WTC11 (cell line): ENCODE results near the gene GALNT3. TPM values are rescaled to one million over a fixed set of nuclear protein-coding genes. Genes with fewer than 3 reads are reported as not detected.

Experiments
- ATAC-seq: fragments of 200-7000 bp; cut with Tn5 transposase; 2 replicates; pipeline ENCODE4 v1.10.0; 2021; ENCODE audit warnings: mild to moderate bottlenecking, moderate library complexity
- CTCF ChIA-PET: fragments of 300-600 bp; sonication (Branson Sonifier 250); formaldehyde crosslinking; loops from one replicate; lab custom pipeline; 2021; ENCODE audit warnings: antibody characterized with exemption; lab: Charles Lee
- POLR2A ChIA-PET: fragments of 350-600 bp; sonication (Branson Sonifier 250); formaldehyde crosslinking; loops from one replicate; lab custom pipeline; 2021; ENCODE audit warnings: antibody characterized with exemption; lab: Charles Lee
- DNase-seq: peaks from one replicate; pipeline ENCODE4 v3.0.0; 2021; ENCODE audit warnings: low spot score
- H3K27ac Mint-ChIP-seq: 2 replicates; pipeline ENCODE4 v1.8.0; 2021; ENCODE audit warnings: mixed read lengths
- H3K27me3 Mint-ChIP-seq: 2 replicates; pipeline ENCODE4 v1.8.0; 2021; ENCODE audit warnings: low read depth, mild to moderate bottlenecking, moderate library complexity, mixed read lengths
- H3K36me3 Mint-ChIP-seq: 2 replicates; pipeline ENCODE4 v1.8.0; 2021; ENCODE audit warnings: mixed read lengths
- H3K4me1 Mint-ChIP-seq: 2 replicates; pipeline ENCODE4 v1.8.0; 2022; ENCODE audit warnings: mixed read lengths
- H3K4me3 Mint-ChIP-seq: 2 replicates; pipeline ENCODE4 v1.8.0; 2021; ENCODE audit warnings: mild to moderate bottlenecking, moderate library complexity, mixed read lengths
- H3K9me3 Mint-ChIP-seq: 2 replicates; pipeline ENCODE4 v1.8.0; 2021; ENCODE audit warnings: mixed read lengths
- EMX1 ChIP-seq: fragments of 250-450 bp; sonication (Bioruptor Pico); IDR thresholded peaks from 2 replicates; pipeline ENCODE4 v1.8.0; 2021; ENCODE audit warnings: mild to moderate bottlenecking
- ETV6 ChIP-seq: sonication (generic); formaldehyde crosslinking; IDR thresholded peaks from 2 replicates; pipeline ENCODE4 v1.8.1; 2022; ENCODE audit warnings: mild to moderate bottlenecking, missing genetic modification reagents
- MXD4 ChIP-seq: fragments of 250-450 bp; sonication (Bioruptor Pico); IDR thresholded peaks from 2 replicates; pipeline ENCODE4 v1.8.0; 2021; ENCODE audit warnings: mild to moderate bottlenecking, moderate library complexity, borderline replicate concordance
- NFATC4 ChIP-seq: fragments of 250-450 bp; sonication (Bioruptor Pico); IDR thresholded peaks from 2 replicates; pipeline ENCODE4 v1.9.0; 2021; ENCODE audit warnings: mild to moderate bottlenecking
- NR1H2 ChIP-seq: sonication (generic); formaldehyde crosslinking; IDR thresholded peaks from 2 replicates; pipeline ENCODE4 v1.9.0; 2021; ENCODE audit warnings: mild to moderate bottlenecking, moderate library complexity, missing genetic modification reagents
- NR2C2 ChIP-seq: sonication (generic); formaldehyde crosslinking; IDR thresholded peaks from 2 replicates; pipeline ENCODE4 v1.8.0; 2022; ENCODE audit warnings: mild to moderate bottlenecking, missing genetic modification reagents
- SP1 ChIP-seq: sonication (generic); formaldehyde crosslinking; conservative IDR thresholded peaks from 2 replicates; pipeline ENCODE4 v1.8.1; 2022; ENCODE audit warnings: missing genetic modification reagents
- ZNF121 ChIP-seq: sonication (generic); formaldehyde crosslinking; IDR thresholded peaks from 2 replicates; pipeline ENCODE4 v1.8.0; 2023; ENCODE audit warnings: missing genetic modification reagents
- ZNF396 ChIP-seq: fragments of 250-450 bp; sonication (Bioruptor Pico); IDR thresholded peaks from 2 replicates; pipeline ENCODE4 v1.8.0; 2021; ENCODE audit warnings: mild to moderate bottlenecking, moderate library complexity, borderline replicate concordance
- total RNA-seq: library from RNA; stranded (reverse); gene quantifications from 3 replicates; pipeline ENCODE4 v1.2.3, GENCODE V29; 2021
- TF ChIP-seq, protein P1 (sequence below): sonication (generic); formaldehyde crosslinking; IDR thresholded peaks from 2 replicates; pipeline ENCODE4 v1.8.1; 2023; ENCODE audit warnings: mild to moderate bottlenecking, missing genetic modification reagents
- TF ChIP-seq, protein P2 (sequence below): fragments of 200-600 bp; IDR thresholded peaks from 2 replicates; pipeline ENCODE4 v1.8.0; 2022; ENCODE audit warnings: antibody characterized with exemption
- TF ChIP-seq, protein P3 (sequence below): fragments of 250-450 bp; sonication (Bioruptor Pico); IDR thresholded peaks from 2 replicates; pipeline ENCODE4 v1.9.0; 2021; ENCODE audit warnings: mild to moderate bottlenecking
- TF ChIP-seq, protein P4 (sequence below): sonication (generic); formaldehyde crosslinking; IDR thresholded peaks from 2 replicates; pipeline ENCODE4 v1.8.0; 2022; ENCODE audit warnings: mild to moderate bottlenecking, missing genetic modification reagents
- TF ChIP-seq, protein P5 (sequence below): sonication (generic); formaldehyde crosslinking; conservative IDR thresholded peaks from 2 replicates; pipeline ENCODE4 v1.8.1; 2022; ENCODE audit warnings: mild to moderate bottlenecking, missing genetic modification reagents
- TF ChIP-seq, protein P6 (sequence below): fragments of 250-450 bp; sonication (Bioruptor Pico); IDR thresholded peaks from 2 replicates; pipeline ENCODE4 v1.9.0; 2021; ENCODE audit warnings: moderate library complexity, mild to moderate bottlenecking, inconsistent platforms, borderline replicate concordance
- TF ChIP-seq, protein P7 (sequence below): sonication (generic); formaldehyde crosslinking; IDR thresholded peaks from 2 replicates; pipeline ENCODE4 v1.8.1; 2023; ENCODE audit warnings: mild to moderate bottlenecking, moderate library complexity, missing genetic modification reagents
- TF ChIP-seq, protein P8 (sequence below): sonication (generic); formaldehyde crosslinking; IDR thresholded peaks from 2 replicates; pipeline ENCODE4 v1.8.1; 2023; ENCODE audit warnings: mild to moderate bottlenecking, missing genetic modification reagents, borderline replicate concordance
- TF ChIP-seq, protein P9 (sequence below): fragments of 250-450 bp; sonication (Bioruptor Pico); IDR thresholded peaks from 2 replicates; pipeline ENCODE4 v1.8.0; 2021; ENCODE audit warnings: mild to moderate bottlenecking

Gene GALNT3
- total RNA-seq, 1 experiment from 2014 or later, result 19.4 TPM

DNA sequence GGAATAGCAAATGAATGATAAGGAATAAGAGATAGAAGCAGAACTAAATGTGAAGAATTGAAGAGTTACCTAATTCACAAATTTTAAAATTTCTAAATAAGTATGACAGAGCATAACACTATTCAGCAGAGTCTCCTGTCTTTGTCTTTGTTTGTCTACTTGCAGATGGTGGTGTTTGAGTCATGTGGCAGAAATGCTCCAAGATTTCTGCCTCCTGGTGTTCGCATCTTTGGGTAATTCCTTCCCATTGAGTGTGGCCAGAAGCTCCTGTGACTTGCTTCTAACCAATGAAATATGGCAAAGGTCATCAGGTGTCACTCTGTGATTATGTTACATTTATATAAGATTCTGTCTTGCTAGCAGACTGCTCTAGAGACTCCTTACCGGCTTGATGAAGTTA, 45.6 kb upstream of the GALNT3 start:
- Mint-ChIP-seq H3K36me3 (no peaks in the 10 kb centered on the region), H3K27ac (no peak overlapping the region), H3K4me1 (peaks cover 25% of the 10 kb centered on the region), H3K4me3 (no peak overlapping the region), H3K27me3 (no peaks in the 10 kb centered on the region), H3K9me3 (peaks cover 8% of the 10 kb centered on the region; the same call in 1 of the 2 replicates)
- POLR2A ChIA-PET, result no interaction called here
- ATAC-seq, result no peak
- CTCF ChIA-PET, result no interaction called here
- no peak for DNase-seq
- TF ChIP-seq ZNF121 (CRISPR knock-in tag) (no peak), EMX1 (CRISPR knock-in tag) (no peak), NFATC4 (CRISPR knock-in tag) (no peak), SP1 (no peak), NR2C2 (CRISPR knock-in tag) (no peak), ETV6 (CRISPR knock-in tag) (no peak), MXD4 (CRISPR knock-in tag) (no peak), NR1H2 (CRISPR knock-in tag) (no peak), ZNF396 (no peak)
- TF ChIP-seq, protein P1, sequence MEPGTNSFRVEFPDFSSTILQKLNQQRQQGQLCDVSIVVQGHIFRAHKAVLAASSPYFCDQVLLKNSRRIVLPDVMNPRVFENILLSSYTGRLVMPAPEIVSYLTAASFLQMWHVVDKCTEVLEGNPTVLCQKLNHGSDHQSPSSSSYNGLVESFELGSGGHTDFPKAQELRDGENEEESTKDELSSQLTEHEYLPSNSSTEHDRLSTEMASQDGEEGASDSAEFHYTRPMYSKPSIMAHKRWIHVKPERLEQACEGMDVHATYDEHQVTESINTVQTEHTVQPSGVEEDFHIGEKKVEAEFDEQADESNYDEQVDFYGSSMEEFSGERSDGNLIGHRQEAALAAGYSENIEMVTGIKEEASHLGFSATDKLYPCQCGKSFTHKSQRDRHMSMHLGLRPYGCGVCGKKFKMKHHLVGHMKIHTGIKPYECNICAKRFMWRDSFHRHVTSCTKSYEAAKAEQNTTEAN (CRISPR knock-in tag), result no peak
- TF ChIP-seq, protein P2, sequence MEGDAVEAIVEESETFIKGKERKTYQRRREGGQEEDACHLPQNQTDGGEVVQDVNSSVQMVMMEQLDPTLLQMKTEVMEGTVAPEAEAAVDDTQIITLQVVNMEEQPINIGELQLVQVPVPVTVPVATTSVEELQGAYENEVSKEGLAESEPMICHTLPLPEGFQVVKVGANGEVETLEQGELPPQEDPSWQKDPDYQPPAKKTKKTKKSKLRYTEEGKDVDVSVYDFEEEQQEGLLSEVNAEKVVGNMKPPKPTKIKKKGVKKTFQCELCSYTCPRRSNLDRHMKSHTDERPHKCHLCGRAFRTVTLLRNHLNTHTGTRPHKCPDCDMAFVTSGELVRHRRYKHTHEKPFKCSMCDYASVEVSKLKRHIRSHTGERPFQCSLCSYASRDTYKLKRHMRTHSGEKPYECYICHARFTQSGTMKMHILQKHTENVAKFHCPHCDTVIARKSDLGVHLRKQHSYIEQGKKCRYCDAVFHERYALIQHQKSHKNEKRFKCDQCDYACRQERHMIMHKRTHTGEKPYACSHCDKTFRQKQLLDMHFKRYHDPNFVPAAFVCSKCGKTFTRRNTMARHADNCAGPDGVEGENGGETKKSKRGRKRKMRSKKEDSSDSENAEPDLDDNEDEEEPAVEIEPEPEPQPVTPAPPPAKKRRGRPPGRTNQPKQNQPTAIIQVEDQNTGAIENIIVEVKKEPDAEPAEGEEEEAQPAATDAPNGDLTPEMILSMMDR, result no peak
- TF ChIP-seq, protein P3, sequence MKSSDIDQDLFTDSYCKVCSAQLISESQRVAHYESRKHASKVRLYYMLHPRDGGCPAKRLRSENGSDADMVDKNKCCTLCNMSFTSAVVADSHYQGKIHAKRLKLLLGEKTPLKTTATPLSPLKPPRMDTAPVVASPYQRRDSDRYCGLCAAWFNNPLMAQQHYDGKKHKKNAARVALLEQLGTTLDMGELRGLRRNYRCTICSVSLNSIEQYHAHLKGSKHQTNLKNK (CRISPR knock-in tag), result no peak
- TF ChIP-seq, protein P4, sequence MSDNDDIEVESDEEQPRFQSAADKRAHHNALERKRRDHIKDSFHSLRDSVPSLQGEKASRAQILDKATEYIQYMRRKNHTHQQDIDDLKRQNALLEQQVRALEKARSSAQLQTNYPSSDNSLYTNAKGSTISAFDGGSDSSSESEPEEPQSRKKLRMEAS (CRISPR knock-in tag), result no peak
- TF ChIP-seq, protein P5, sequence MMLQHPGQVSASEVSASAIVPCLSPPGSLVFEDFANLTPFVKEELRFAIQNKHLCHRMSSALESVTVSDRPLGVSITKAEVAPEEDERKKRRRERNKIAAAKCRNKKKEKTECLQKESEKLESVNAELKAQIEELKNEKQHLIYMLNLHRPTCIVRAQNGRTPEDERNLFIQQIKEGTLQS (CRISPR knock-in tag), result no peak
- TF ChIP-seq, protein P6, sequence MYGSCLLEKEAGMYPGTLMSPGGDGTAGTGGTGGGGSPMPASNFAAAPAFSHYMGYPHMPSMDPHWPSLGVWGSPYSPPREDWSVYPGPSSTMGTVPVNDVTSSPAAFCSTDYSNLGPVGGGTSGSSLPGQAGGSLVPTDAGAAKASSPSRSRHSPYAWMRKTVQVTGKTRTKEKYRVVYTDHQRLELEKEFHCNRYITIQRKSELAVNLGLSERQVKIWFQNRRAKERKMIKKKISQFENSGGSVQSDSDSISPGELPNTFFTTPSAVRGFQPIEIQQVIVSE (CRISPR knock-in tag), result no peak
- TF ChIP-seq, protein P7, sequence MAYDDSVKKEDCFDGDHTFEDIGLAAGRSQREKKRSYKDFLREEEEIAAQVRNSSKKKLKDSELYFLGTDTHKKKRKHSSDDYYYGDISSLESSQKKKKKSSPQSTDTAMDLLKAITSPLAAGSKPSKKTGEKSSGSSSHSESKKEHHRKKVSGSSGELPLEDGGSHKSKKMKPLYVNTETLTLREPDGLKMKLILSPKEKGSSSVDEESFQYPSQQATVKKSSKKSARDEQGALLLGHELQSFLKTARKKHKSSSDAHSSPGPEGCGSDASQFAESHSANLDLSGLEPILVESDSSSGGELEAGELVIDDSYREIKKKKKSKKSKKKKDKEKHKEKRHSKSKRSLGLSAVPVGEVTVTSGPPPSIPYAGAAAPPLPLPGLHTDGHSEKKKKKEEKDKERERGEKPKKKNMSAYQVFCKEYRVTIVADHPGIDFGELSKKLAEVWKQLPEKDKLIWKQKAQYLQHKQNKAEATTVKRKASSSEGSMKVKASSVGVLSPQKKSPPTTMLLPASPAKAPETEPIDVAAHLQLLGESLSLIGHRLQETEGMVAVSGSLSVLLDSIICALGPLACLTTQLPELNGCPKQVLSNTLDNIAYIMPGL (CRISPR knock-in tag), result no peak
- TF ChIP-seq, protein P8, sequence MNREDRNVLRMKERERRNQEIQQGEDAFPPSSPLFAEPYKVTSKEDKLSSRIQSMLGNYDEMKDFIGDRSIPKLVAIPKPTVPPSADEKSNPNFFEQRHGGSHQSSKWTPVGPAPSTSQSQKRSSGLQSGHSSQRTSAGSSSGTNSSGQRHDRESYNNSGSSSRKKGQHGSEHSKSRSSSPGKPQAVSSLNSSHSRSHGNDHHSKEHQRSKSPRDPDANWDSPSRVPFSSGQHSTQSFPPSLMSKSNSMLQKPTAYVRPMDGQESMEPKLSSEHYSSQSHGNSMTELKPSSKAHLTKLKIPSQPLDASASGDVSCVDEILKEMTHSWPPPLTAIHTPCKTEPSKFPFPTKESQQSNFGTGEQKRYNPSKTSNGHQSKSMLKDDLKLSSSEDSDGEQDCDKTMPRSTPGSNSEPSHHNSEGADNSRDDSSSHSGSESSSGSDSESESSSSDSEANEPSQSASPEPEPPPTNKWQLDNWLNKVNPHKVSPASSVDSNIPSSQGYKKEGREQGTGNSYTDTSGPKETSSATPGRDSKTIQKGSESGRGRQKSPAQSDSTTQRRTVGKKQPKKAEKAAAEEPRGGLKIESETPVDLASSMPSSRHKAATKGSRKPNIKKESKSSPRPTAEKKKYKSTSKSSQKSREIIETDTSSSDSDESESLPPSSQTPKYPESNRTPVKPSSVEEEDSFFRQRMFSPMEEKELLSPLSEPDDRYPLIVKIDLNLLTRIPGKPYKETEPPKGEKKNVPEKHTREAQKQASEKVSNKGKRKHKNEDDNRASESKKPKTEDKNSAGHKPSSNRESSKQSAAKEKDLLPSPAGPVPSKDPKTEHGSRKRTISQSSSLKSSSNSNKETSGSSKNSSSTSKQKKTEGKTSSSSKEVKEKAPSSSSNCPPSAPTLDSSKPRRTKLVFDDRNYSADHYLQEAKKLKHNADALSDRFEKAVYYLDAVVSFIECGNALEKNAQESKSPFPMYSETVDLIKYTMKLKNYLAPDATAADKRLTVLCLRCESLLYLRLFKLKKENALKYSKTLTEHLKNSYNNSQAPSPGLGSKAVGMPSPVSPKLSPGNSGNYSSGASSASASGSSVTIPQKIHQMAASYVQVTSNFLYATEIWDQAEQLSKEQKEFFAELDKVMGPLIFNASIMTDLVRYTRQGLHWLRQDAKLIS, result no peak
- TF ChIP-seq, protein P9, sequence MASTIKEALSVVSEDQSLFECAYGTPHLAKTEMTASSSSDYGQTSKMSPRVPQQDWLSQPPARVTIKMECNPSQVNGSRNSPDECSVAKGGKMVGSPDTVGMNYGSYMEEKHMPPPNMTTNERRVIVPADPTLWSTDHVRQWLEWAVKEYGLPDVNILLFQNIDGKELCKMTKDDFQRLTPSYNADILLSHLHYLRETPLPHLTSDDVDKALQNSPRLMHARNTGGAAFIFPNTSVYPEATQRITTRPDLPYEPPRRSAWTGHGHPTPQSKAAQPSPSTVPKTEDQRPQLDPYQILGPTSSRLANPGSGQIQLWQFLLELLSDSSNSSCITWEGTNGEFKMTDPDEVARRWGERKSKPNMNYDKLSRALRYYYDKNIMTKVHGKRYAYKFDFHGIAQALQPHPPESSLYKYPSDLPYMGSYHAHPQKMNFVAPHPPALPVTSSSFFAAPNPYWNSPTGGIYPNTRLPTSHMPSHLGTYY (CRISPR knock-in tag), result no peak
